BLaER1 treated with 17β-estradiol and CSF1 and Interleukin-3, amounts not matched to agents 10 nM and 100 nM (cell line): ENCODE results near the gene MGAT5.
A peak's percentile ranks its signal among the peaks of the same experiment; 100 is the strongest.

Source experiments
- H3K27ac ChIP-seq, 11 experiments: shearing (Covaris generic); formaldehyde crosslinking; 2 replicates each; pipeline ENCODE4 v1.8.1; 2022
- H3K27me3 ChIP-seq, 11 experiments: shearing (Covaris generic); formaldehyde crosslinking; 2 replicates each; pipeline ENCODE4 v1.8.1; 2022
- H3K36me3 ChIP-seq, 11 experiments: shearing (Covaris generic); formaldehyde crosslinking; 2 replicates each; pipeline ENCODE4 v1.8.1; 2022
- H3K4me1 ChIP-seq, 10 experiments: shearing (Covaris generic); formaldehyde crosslinking; 2 replicates each; pipeline ENCODE4 v1.8.1; 2022
- H3K4me2 ChIP-seq, 11 experiments: shearing (Covaris generic); formaldehyde crosslinking; 2 replicates each; pipeline ENCODE4 v1.8.1; 2022
- H3K4me3 ChIP-seq, 10 experiments: shearing (Covaris generic); formaldehyde crosslinking; 2 replicates each; pipeline ENCODE4 v1.8.1; 2022
- H3K9ac ChIP-seq, 11 experiments: shearing (Covaris generic); formaldehyde crosslinking; 2 replicates each; pipeline ENCODE4 v1.8.1; 2022
- H3K9me3 ChIP-seq, 11 experiments: shearing (Covaris generic); formaldehyde crosslinking; replicated peaks in 1 of 11; 2 replicates each; pipeline ENCODE4 v1.8.1; 2022
- H4K20me1 ChIP-seq, 11 experiments: shearing (Covaris generic); formaldehyde crosslinking; 2 replicates each; pipeline ENCODE4 v1.8.1; 2022
- Cebpa-rat ChIP-seq, 11 experiments: shearing (Covaris generic); IDR thresholded peaks; 2 replicates each; pipeline ENCODE4 v1.8.1; 2022

Gene MGAT5

GRCh38 chr2:134276381-134277172 lies 22.7 kb downstream of the MGAT5 start:
- peaks cover 0 to 81% (median 8%) of the 10 kb centered on the region in 11 experiments; a peak in 11 of 22 replicates for H4K20me1 ChIP-seq
- peaks cover 83 to 100% (median 97%) of the 10 kb centered on the region in 10 experiments for H3K4me1 ChIP-seq

GRCh38 chr2:134277223-134277622 lies 23.4 kb downstream of the MGAT5 start:
- H3K4me3 ChIP-seq = peak overlapping the region in 8 of 10 experiments; percentile 20 to 46 (median 24); a peak in 11 of 20 replicates
- peaks cover 83 to 100% (median 97%) of the 10 kb centered on the region in 10 experiments for H3K4me1 ChIP-seq
- no peak for TF ChIP-seq Cebpa-rat (IDR thresholded peaks at IDR 0.05)

More at GRCh38 chr2:134276381-134277172, 22.7 kb downstream of the MGAT5 start:
- Histone ChIP-seq H3K4me2 (peak overlapping the region; percentile 66 to 90 (median 83)), H3K9me3 (peaks cover 15 to 26% (median 18%) of the 10 kb centered on the region in 11 experiments), H3K27ac (peak overlapping the region in 9 of 11 experiments; percentile 5 to 75 (median 56); a peak in 13 of 22 replicates), H3K4me3 (peak overlapping the region in 4 of 10 experiments; percentile 21 to 46 (median 24); a peak in 5 of 20 replicates), H3K36me3 (peaks cover 22 to 61% (median 43%) of the 10 kb centered on the region in 11 experiments; a peak in 21 of 22 replicates), H3K9ac (peak overlapping the region in 5 of 11 experiments; percentile 45 to 58 (median 55); a peak in 6 of 22 replicates), H3K27me3 (no peaks in the 10 kb centered on the region)
- TF ChIP-seq Cebpa-rat (IDR thresholded peaks at IDR 0.05) = no peak

GRCh38 chr2:134278553-134278952 lies 24.7 kb downstream of the MGAT5 start:
- Histone ChIP-seq H3K4me3 (peak overlapping the region in 4 of 10 experiments; percentile 2 to 24 (median 12); a peak in 5 of 20 replicates), H4K20me1 (peaks cover 0 to 81% (median 8%) of the 10 kb centered on the region in 11 experiments; a peak in 13 of 22 replicates), H3K36me3 (peaks cover 22 to 47% (median 39%) of the 10 kb centered on the region in 11 experiments; a peak in 21 of 22 replicates), H3K9ac (0 out of 22 replicates have a peak overlapping the region, but pooled peaks of 1 of the 11 experiments have one; percentile 4), H3K27ac (peak overlapping the region in 6 of 11 experiments; percentile 17 to 85 (median 67); a peak in 11 of 22 replicates), H3K9me3 (peaks cover 15 to 26% (median 18%) of the 10 kb centered on the region in 11 experiments), H3K27me3 (no peaks in the 10 kb centered on the region), H3K4me2 (peak overlapping the region in 10 of 11 experiments; percentile 11 to 93 (median 82); a peak in 21 of 22 replicates), H3K4me1 (peaks cover 85 to 100% (median 97%) of the 10 kb centered on the region in 10 experiments)
- no peak for TF ChIP-seq Cebpa-rat (IDR thresholded peaks at IDR 0.05)

More at GRCh38 chr2:134277223-134277622, 23.4 kb downstream of the MGAT5 start:
- H3K27me3 ChIP-seq = no peaks in the 10 kb centered on the region
- peaks cover 0 to 81% (median 8%) of the 10 kb centered on the region in 11 experiments; a peak in 13 of 22 replicates for H4K20me1 ChIP-seq
- H3K27ac ChIP-seq = peak overlapping the region in 8 of 11 experiments; percentile 5 to 75 (median 56); a peak in 14 of 22 replicates
- H3K36me3 ChIP-seq = peaks cover 22 to 55% (median 40%) of the 10 kb centered on the region in 11 experiments; a peak in 21 of 22 replicates
- peak overlapping the region; percentile 24 to 90 (median 83) for H3K4me2 ChIP-seq
- H3K9ac ChIP-seq = peak overlapping the region in 1 of 11 experiments; percentile 58; a peak in 1 of 22 replicates
- peaks cover 15 to 26% (median 18%) of the 10 kb centered on the region in 11 experiments for H3K9me3 ChIP-seq

GRCh38 chr2:134279417-134279816 lies 25.5 kb downstream of the MGAT5 start:
- Histone ChIP-seq H3K9ac (peak overlapping the region in 3 of 11 experiments; percentile 46 to 54 (median 54); a peak in 3 of 22 replicates), H3K27ac (peak overlapping the region in 5 of 11 experiments; percentile 38 to 85 (median 75); a peak in 8 of 22 replicates), H3K27me3 (no peaks in the 10 kb centered on the region), H3K4me3 (no peak overlapping the region), H3K4me1 (peaks cover 90 to 100% (median 97%) of the 10 kb centered on the region in 10 experiments), H3K36me3 (peaks cover 22 to 47% (median 34%) of the 10 kb centered on the region in 11 experiments; a peak in 21 of 22 replicates), H3K9me3 (peaks cover 15 to 26% (median 18%) of the 10 kb centered on the region in 11 experiments), H3K4me2 (peak overlapping the region; percentile 11 to 93 (median 82); a peak in 21 of 22 replicates), H4K20me1 (peaks cover 0 to 82% (median 6%) of the 10 kb centered on the region in 11 experiments; a peak in 13 of 22 replicates)
- no peak for TF ChIP-seq Cebpa-rat (IDR thresholded peaks at IDR 0.05)

- Histone ChIP-seq H3K4me1 (peaks cover 82 to 100% (median 96%) of the 10 kb centered on the region in 10 experiments), H3K9ac (peak overlapping the region in 4 of 11 experiments; percentile 39 to 54 (median 50); a peak in 8 of 22 replicates), H3K4me2 (peak overlapping the region in 10 of 11 experiments; percentile 71 to 93 (median 82); a peak in 19 of 22 replicates), H3K36me3 (peaks cover 22 to 47% (median 34%) of the 10 kb centered on the region in 11 experiments; a peak in 21 of 22 replicates), H3K4me3 (no peak overlapping the region), H4K20me1 (peaks cover 0 to 80% (median 4%) of the 10 kb centered on the region in 11 experiments; a peak in 10 of 22 replicates), H3K27me3 (no peaks in the 10 kb centered on the region), H3K27ac (peak overlapping the region in 6 of 11 experiments; percentile 27 to 85 (median 67); a peak in 11 of 22 replicates), H3K9me3 (peaks cover 15 to 26% (median 18%) of the 10 kb centered on the region in 11 experiments)
- TF ChIP-seq Cebpa-rat (IDR thresholded peaks at IDR 0.05) = no peak
These were observed 26.4 kb downstream of the MGAT5 start for GRCh38 chr2:134280231-134280630.

- Histone ChIP-seq H3K4me2 (peak overlapping the region in 10 of 11 experiments; percentile 71 to 93 (median 82); a peak in 19 of 22 replicates), H3K27me3 (no peaks in the 10 kb centered on the region), H3K27ac (peak overlapping the region in 6 of 11 experiments; percentile 38 to 85 (median 67); a peak in 11 of 22 replicates), H3K4me1 (peaks cover 80 to 100% (median 96%) of the 10 kb centered on the region in 10 experiments), H3K36me3 (peaks cover 22 to 47% (median 34%) of the 10 kb centered on the region in 11 experiments; a peak in 21 of 22 replicates), H3K9me3 (peaks cover 15 to 26% (median 18%) of the 10 kb centered on the region in 11 experiments), H3K4me3 (no peak overlapping the region), H4K20me1 (peaks cover 0 to 79% (median 2%) of the 10 kb centered on the region in 11 experiments; a peak in 10 of 22 replicates), H3K9ac (peak overlapping the region in 2 of 11 experiments; percentile 39 to 54; a peak in 3 of 22 replicates)
- TF ChIP-seq Cebpa-rat (IDR thresholded peaks at IDR 0.05) = no peak
These were observed 26.9 kb downstream of the MGAT5 start for GRCh38 chr2:134280726-134281125.

GRCh38 chr2:134281815-134282419 lies 28.0 kb downstream of the MGAT5 start:
- peaks cover 79 to 100% (median 96%) of the 10 kb centered on the region in 10 experiments for H3K4me1 ChIP-seq
- peak overlapping the region in 9 of 11 experiments; percentile 32 to 85 (median 63); a peak in 18 of 22 replicates for H3K27ac ChIP-seq
- peak overlapping the region; percentile 71 to 93 (median 82) for H3K4me2 ChIP-seq
- peaks cover 15 to 22% (median 17%) of the 10 kb centered on the region in 11 experiments for H3K9me3 ChIP-seq
- no peaks in the 10 kb centered on the region for H3K27me3 ChIP-seq
- no peak for TF ChIP-seq Cebpa-rat (IDR thresholded peaks at IDR 0.05)
- H3K4me3 ChIP-seq = peak overlapping the region in 3 of 10 experiments; percentile 6 to 14 (median 8); a peak in 2 of 20 replicates
- H3K9ac ChIP-seq = peak overlapping the region; percentile 8 to 70 (median 53); a peak in 13 of 22 replicates
- H4K20me1 ChIP-seq = peaks cover 0 to 85% (median 0%) of the 10 kb centered on the region in 11 experiments; a peak in 8 of 22 replicates
- H3K36me3 ChIP-seq = peaks cover 19 to 44% (median 34%) of the 10 kb centered on the region in 11 experiments; a peak in 21 of 22 replicates
